SK-N-SH (cell line): ENCODE results near the gene PANX2. TPM values are rescaled to one million over a fixed set of nuclear protein-coding genes. Genes with fewer than 3 reads are reported as not detected.
"Not testable (repeated sequence)": the region's sequence is repeated elsewhere in the genome, so short reads cannot be mapped to it uniquely, and the experiment has no call there.

Experiments used
- CTCF ChIA-PET: fragments of 300-600, 350-600 bp; formaldehyde crosslinking; extraction: SDS; loops from one replicate; lab custom pipeline; 2021; lab: Yijun Ruan, JAX
- POLR2A ChIA-PET: fragments of 350-600 bp; sonication (Branson Sonifier 250); formaldehyde crosslinking; extraction: SDS; loops from one replicate; lab custom pipeline; 2020; ENCODE audit warnings: antibody characterized with exemption, inconsistent platforms; lab: Yijun Ruan, JAX
- DNase-seq: peaks from one replicate; pipeline ENCODE4 v3.0.0; 2012
- H2AFZ ChIP-seq: fragments of 200-600 bp; sonication (generic); 2 replicates; pipeline ENCODE4 v1.8.1; 2016; ENCODE audit warnings: antibody characterized with exemption, mild to moderate bottlenecking, low read depth
- H3F3A ChIP-seq: fragments of 200-600 bp; sonication (generic); replicated peaks from 2 replicates; pipeline ENCODE3; 2016; ENCODE audit warnings: antibody characterized with exemption, mild to moderate bottlenecking; ENCODE audit not compliant: insufficient read depth
- H3K27ac ChIP-seq, 2 experiments: fragments of 200-500 bp in 1 of 2; fragments of 200-600 bp in 1 of 2; sonication (Bioruptor generic) in 1 of 2; sonication (generic), shearing (Covaris generic) in 1 of 2; 2 replicates each; pipeline versions ENCODE4 v1.5.1 to v1.6.1; 2014 to 2016; ENCODE audit warnings: low read depth in 2 of 2, inconsistent platforms in 1 of 2, low read length in 1 of 2, mild to moderate bottlenecking in 1 of 2, mixed read lengths in 1 of 2
- H3K27me3 ChIP-seq: fragments of 200-600 bp; sonication (generic), shearing (Covaris generic); 2 replicates; pipeline ENCODE4 v1.6.1; 2016; ENCODE audit warnings: mixed run types; ENCODE audit not compliant: insufficient read depth
- H3K36me3 ChIP-seq, 2 experiments: fragments of 200-500 bp in 1 of 2; fragments of 200-600 bp in 1 of 2; sonication (Bioruptor generic) in 1 of 2; sonication (generic) in 1 of 2; replicated peaks in 1 of 2; 2 replicates each; pipeline versions ENCODE3 to v1.5.1; 2014 to 2016; ENCODE audit warnings: low read length in 1 of 2, mild to moderate bottlenecking in 1 of 2; ENCODE audit not compliant: insufficient read depth in 2 of 2, control insufficient read depth in 1 of 2
- H3K4me1 ChIP-seq, 2 experiments: fragments of 200-500 bp in 1 of 2; fragments of 200-600 bp in 1 of 2; sonication (Bioruptor generic) in 1 of 2; sonication (generic), shearing (Covaris generic) in 1 of 2; 2 replicates each; pipeline versions ENCODE4 v1.5.1 to v1.6.1; 2014 to 2016; ENCODE audit warnings: low read depth in 1 of 2, low read length in 1 of 2, mixed run types in 1 of 2; ENCODE audit not compliant: insufficient read depth in 2 of 2, control insufficient read depth in 1 of 2
- H3K4me2 ChIP-seq: fragments of 200-600 bp; sonication (generic), shearing (Covaris generic); 2 replicates; pipeline ENCODE4 v1.6.1; 2017; ENCODE audit warnings: mixed run types
- H3K4me3 ChIP-seq, 2 experiments: fragments of 200-500 bp in 1 of 2; fragments of 200-600 bp in 1 of 2; sonication (Bioruptor generic) in 1 of 2; sonication (generic), shearing (Covaris generic) in 1 of 2; 2 replicates each; pipeline versions ENCODE4 v1.5.1 to v1.8.1; 2014 to 2016; ENCODE audit warnings: low read depth in 2 of 2, inconsistent platforms in 1 of 2, low read length in 1 of 2, mild to moderate bottlenecking in 1 of 2, mixed read lengths in 1 of 2, moderate library complexity in 1 of 2
- H3K79me2 ChIP-seq: fragments of 200-600 bp; sonication (generic); 2 replicates; pipeline ENCODE4 v1.8.1; 2017; ENCODE audit warnings: mild to moderate bottlenecking; ENCODE audit not compliant: insufficient read depth
- H3K9ac ChIP-seq: fragments of 200-600 bp; sonication (generic); 2 replicates; pipeline ENCODE4 v1.6.1; 2017; ENCODE audit warnings: mixed run types
- H3K9me2 ChIP-seq: fragments of 200-600 bp; sonication (generic); 2 replicates; pipeline ENCODE4 v1.6.1; 2017; ENCODE audit warnings: mixed run types
- H3K9me3 ChIP-seq: fragments of 200-600 bp; sonication (generic); 2 replicates; pipeline ENCODE4 v1.6.1; 2017; ENCODE audit warnings: mixed run types, mild to moderate bottlenecking, moderate library complexity
- H4K20me1 ChIP-seq: fragments of 200-600 bp; sonication (generic); 2 replicates; pipeline ENCODE4 v1.6.1; 2017; ENCODE audit warnings: mild to moderate bottlenecking, mixed run types; ENCODE audit not compliant: insufficient read depth
- EP300 ChIP-seq, 2 experiments: IDR thresholded peaks; 2 replicates each; pipeline versions ENCODE4 v1.4.0 to v1.6.1; 2012; ENCODE audit warnings: borderline replicate concordance in 1 of 2, low read depth in 1 of 2, low read length in 1 of 2
- FOXM1 ChIP-seq: IDR thresholded peaks from 2 replicates; pipeline ENCODE4 v1.4.0; 2012; ENCODE audit warnings: low read depth, mild to moderate bottlenecking
- MAX ChIP-seq: IDR thresholded peaks from 2 replicates; pipeline ENCODE4 v1.4.0; 2012; ENCODE audit warnings: low read depth
- NFIC ChIP-seq: IDR thresholded peaks from 2 replicates; pipeline ENCODE4 v1.4.0; 2012; ENCODE audit warnings: borderline replicate concordance
- RAD21 ChIP-seq: IDR thresholded peaks from 2 replicates; pipeline ENCODE4 v1.6.1; 2012; ENCODE audit warnings: mild to moderate bottlenecking, low read length
- REST ChIP-seq: IDR thresholded peaks from 2 replicates; pipeline ENCODE4 v1.6.1; 2012; ENCODE audit warnings: mild to moderate bottlenecking, low read depth, low read length, moderate library complexity
- RFX5 ChIP-seq: IDR thresholded peaks from 2 replicates; pipeline ENCODE4 v1.6.1; 2012; ENCODE audit warnings: mild to moderate bottlenecking, improper control_type of control experiment, low read length
- RXRA ChIP-seq: IDR thresholded peaks from 2 replicates; pipeline ENCODE4 v1.4.0; 2012; ENCODE audit warnings: low read depth, mild to moderate bottlenecking, borderline replicate concordance
- SIN3A ChIP-seq: IDR thresholded peaks from 2 replicates; pipeline ENCODE4 v1.6.1; 2012; ENCODE audit warnings: low read depth, mild to moderate bottlenecking, low read length, moderate library complexity, borderline replicate concordance
- SMC3 ChIP-seq: IDR thresholded peaks from 2 replicates; pipeline ENCODE4 v1.6.1; 2012; ENCODE audit warnings: low read depth, low read length, improper control_type of control experiment
- TCF12 ChIP-seq: IDR thresholded peaks from 2 replicates; pipeline ENCODE4 v1.4.0; 2012
- USF2 ChIP-seq: fragments of 150-350 bp; IDR thresholded peaks from 2 replicates; pipeline ENCODE4 v1.6.1; 2017; ENCODE audit warnings: antibody characterized with exemption, low read length, low read depth, borderline replicate concordance
- WGBS: methylation state at CpG from one replicate; pipeline ENCODE4 v1.1.6; 2017; ENCODE audit warnings: low lambda C conversion rate; 5-methylcytosine and 5-hydroxymethylcytosine counted together
- polyA plus RNA-seq, 3 experiments: library from polyadenylated mRNA; depleted of rRNA; stranded (reverse); fragments of >200 nt; gene quantifications; 2 replicates each; pipeline ENCODE4 v1.2.3, GENCODE V29; 2012
- TF ChIP-seq, protein P1 (sequence below): IDR thresholded peaks from 2 replicates; pipeline ENCODE4 v1.4.0; 2012; ENCODE audit warnings: low read depth, borderline replicate concordance

Gene PANX2
- polyA plus RNA-seq, 1 of the 3 experiments (the other 2 are of a cell fraction): 2.4 TPM

DNA sequence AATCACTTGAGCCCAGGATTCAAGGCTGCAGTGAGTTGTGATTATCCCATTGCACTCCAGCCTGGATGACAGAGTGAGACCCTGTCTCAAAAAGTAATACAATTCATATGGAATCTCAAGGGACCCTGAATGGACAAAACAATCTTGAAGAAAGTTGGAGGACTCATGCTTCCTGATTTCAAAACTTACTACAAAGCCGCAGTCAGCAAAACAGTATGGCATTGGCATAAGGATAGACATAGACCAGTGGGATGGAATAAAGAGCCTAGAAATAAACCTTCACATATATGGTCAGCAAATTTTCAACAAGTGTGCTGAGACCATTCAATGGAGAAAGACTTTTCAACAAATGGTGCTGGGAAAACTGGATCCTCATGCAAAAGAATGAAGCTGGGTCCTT, 32.8 kb downstream of the PANX2 start:
- POLR2A ChIA-PET: no interaction called here
- Histone ChIP-seq H3K27ac (no peak overlapping the region), H3K36me3 (peaks cover 18 to 24% of the 10 kb centered on the region in 2 experiments), H3K4me3 (no peak overlapping the region), H2AFZ (no peak overlapping the region), H3F3A (peaks cover 4% of the 10 kb centered on the region), H3K4me2 (no peak overlapping the region), H3K27me3 (no peaks in the 10 kb centered on the region), H3K4me1 (peaks cover 0 to 15% of the 10 kb centered on the region in 2 experiments; a peak in 1 of 4 replicates), H3K9ac (no peak overlapping the region), H3K9me2 (no peaks in the 10 kb centered on the region), H4K20me1 (peaks cover 6% of the 10 kb centered on the region), H3K79me2 (peaks cover 37% of the 10 kb centered on the region), H3K9me3 (no peaks in the 10 kb centered on the region)
- 100% methylated on average over 1 of the region's 1 CpG for WGBS
- CTCF ChIA-PET: interaction anchor here (0.8 kb wide), 1 partner anchor 57 kb away, joined by 3 read pairs; no protein-coding TSS in a partner anchor
- TF ChIP-seq EP300 (IDR thresholded peaks at IDR 0.05; ENCODE audit: borderline replicate concordance in 1 of 2, low read depth in 1 of 2, low read length in 1 of 2): no peak
- no peak for TF ChIP-seq RXRA
- no peak for TF ChIP-seq TCF12
- no peak for TF ChIP-seq SIN3A
- no peak for TF ChIP-seq REST
- DNase-seq: no peak

DNA sequence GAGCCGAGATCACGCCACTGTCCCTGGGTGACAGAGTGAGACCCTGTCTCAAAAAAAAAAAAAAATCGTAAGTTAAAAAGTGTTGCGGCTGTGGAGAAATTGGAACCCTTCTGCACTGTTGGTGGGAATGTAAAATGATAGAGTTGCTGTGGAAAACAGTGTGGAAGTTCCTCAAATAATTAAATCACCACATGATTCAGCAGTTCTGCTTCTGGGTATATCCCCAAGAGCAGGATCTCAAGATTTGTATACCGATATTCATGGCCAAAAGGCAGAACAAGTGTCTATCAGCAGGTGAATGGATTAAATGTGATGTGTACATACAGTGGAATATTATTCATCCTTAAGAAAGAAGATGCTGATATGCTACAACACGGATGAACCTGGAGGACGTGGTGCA, 34.0 kb downstream of the PANX2 start:
- Histone ChIP-seq H3K27me3 (no peaks in the 10 kb centered on the region), H3K9me3 (no peaks in the 10 kb centered on the region), H3K9ac (no peak overlapping the region), H2AFZ (no peak overlapping the region), H3K36me3 (peaks cover 18 to 24% of the 10 kb centered on the region in 2 experiments), H3K79me2 (peaks cover 37% of the 10 kb centered on the region), H3K4me1 (peaks cover 0 to 13% of the 10 kb centered on the region in 2 experiments; a peak in 1 of 4 replicates), H3K4me3 (no peak overlapping the region), H3K9me2 (no peaks in the 10 kb centered on the region), H3K27ac (no peak overlapping the region), H4K20me1 (peaks cover 10% of the 10 kb centered on the region), H3K4me2 (no peak overlapping the region), H3F3A (peaks cover 4% of the 10 kb centered on the region)
- no peak for TF ChIP-seq FOXM1
- no peak for TF ChIP-seq USF2
- no peak for TF ChIP-seq TCF12
- no peak for TF ChIP-seq EP300 (IDR thresholded peaks at IDR 0.05; ENCODE audit: borderline replicate concordance in 1 of 2, low read depth in 1 of 2, low read length in 1 of 2)
- TF ChIP-seq RAD21: no peak
- no peak for TF ChIP-seq SMC3
- TF ChIP-seq, protein P1, sequence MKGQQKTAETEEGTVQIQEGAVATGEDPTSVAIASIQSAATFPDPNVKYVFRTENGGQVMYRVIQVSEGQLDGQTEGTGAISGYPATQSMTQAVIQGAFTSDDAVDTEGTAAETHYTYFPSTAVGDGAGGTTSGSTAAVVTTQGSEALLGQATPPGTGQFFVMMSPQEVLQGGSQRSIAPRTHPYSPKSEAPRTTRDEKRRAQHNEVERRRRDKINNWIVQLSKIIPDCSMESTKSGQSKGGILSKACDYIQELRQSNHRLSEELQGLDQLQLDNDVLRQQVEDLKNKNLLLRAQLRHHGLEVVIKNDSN: no peak
- TF ChIP-seq RFX5: no peak
- no peak for TF ChIP-seq SIN3A
- TF ChIP-seq NFIC: no peak
- no peak for TF ChIP-seq MAX
- CTCF ChIA-PET: interaction anchor here (0.5 to 2.8 kb wide), 4 partner anchors 14 to 341 kb away, joined by 3 to 13 read pairs (median 4); no protein-coding TSS in a partner anchor
- POLR2A ChIA-PET: no interaction called here
- 98% methylated on average over 7 of the region's 7 CpGs for WGBS
- no peak for DNase-seq

DNA sequence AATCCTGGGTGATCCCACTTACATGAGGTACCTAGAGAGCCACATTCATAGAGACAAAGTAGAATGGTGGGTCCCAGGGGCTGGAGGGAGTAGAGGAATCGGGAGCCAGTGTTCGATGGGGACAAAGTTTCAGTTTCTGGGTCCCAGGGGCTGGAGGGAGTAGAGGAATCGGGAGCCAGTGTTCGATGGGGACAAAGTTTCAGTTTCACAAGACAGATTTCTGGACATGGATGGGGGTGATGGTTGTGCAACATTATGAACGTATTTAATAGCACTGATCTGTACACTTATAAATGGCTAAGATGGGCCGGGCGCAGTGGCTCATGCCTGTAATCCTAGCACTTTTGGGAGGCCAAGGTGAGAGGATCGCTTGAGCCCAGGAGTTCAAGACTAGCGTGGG, 34.5 kb downstream of the PANX2 start:
- POLR2A ChIA-PET, H3K9ac ChIP-seq, H3K4me1 ChIP-seq, H2AFZ ChIP-seq, DNase-seq, H3K9me2 ChIP-seq, H3K27me3 ChIP-seq, H3F3A ChIP-seq, H3K4me2 ChIP-seq, H3K4me3 ChIP-seq, H3K27ac ChIP-seq, H3K9me3 ChIP-seq: not testable (repeated sequence)
- WGBS: 92% methylated on average over 9 of the region's 9 CpGs
- Histone ChIP-seq H4K20me1 (peaks cover 11% of the 10 kb centered on the region), H3K79me2 (peaks cover 38% of the 10 kb centered on the region), H3K36me3 (peaks cover 18 to 24% of the 10 kb centered on the region in 2 experiments)
- CTCF ChIA-PET: interaction anchor here (0.5 to 2.8 kb wide), 3 partner anchors 14 to 342 kb away, joined by 3 to 13 read pairs (median 3); no protein-coding TSS in a partner anchor
